Measurements from ENCODE around the gene AFAP1L1.

AFAP1L1 gene

GRCh38 chr5:149274939-149275338 is 3.3 kb downstream of the AFAP1L1 start:
- no peaks in the 10 kb centered on the region for H3K9me3 ChIP-seq
- H3K4me1 ChIP-seq = peaks cover 0 to 29% (median 13%) of the 10 kb centered on the region in 4 donors
- no peaks in the 10 kb centered on the region for H3K36me3 ChIP-seq
- no peaks in the 10 kb centered on the region for H3K27me3 ChIP-seq
- DNase-seq = no peak
- no peak for TF ChIP-seq CTCF (IDR thresholded peaks at IDR 0.05)
- intact Hi-C loops (cut with DNase I; ENCODE audit: low total_unique reads) = no loop called here
- no peak overlapping the region for H3K27ac ChIP-seq
- H3K4me3 ChIP-seq = no peak overlapping the region

DNA sequence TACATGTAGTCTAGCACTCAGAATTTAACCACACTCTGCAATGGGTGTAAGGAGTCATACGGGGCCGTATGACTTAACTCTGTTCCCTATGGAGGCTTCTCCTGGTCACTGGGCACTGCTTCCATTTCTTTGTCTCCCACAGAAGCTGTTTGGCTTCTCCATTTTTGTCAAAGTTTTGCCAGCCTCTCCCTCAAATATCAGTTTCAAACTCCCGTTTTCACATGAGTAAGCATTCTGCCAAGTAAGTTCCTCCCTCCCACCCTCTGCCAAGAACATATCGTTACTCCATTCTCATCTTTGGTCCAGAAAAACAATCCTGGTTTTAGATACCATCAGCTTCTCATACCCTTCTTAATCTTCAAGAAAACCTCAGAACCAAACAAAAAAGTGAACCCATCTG is 6.1 kb downstream of the AFAP1L1 start:
- H3K36me3 ChIP-seq = no peaks in the 10 kb centered on the region
- no peaks in the 10 kb centered on the region for H3K9me3 ChIP-seq
- peak overlapping the region in 1 of 2 donors; percentile 55 for H3K27ac ChIP-seq
- DNase-seq = peak in 1 of 2 donors; percentile 43
- intact Hi-C loops (cut with DNase I; ENCODE audit: low total_unique reads) = no loop called here
- TF ChIP-seq CTCF (IDR thresholded peaks at IDR 0.05) = no peak
- H3K4me3 ChIP-seq = no peak overlapping the region
- H3K4me1 ChIP-seq = peaks cover 0 to 19% (median 5%) of the 10 kb centered on the region in 4 donors
- H3K27me3 ChIP-seq = no peaks in the 10 kb centered on the region

DNA sequence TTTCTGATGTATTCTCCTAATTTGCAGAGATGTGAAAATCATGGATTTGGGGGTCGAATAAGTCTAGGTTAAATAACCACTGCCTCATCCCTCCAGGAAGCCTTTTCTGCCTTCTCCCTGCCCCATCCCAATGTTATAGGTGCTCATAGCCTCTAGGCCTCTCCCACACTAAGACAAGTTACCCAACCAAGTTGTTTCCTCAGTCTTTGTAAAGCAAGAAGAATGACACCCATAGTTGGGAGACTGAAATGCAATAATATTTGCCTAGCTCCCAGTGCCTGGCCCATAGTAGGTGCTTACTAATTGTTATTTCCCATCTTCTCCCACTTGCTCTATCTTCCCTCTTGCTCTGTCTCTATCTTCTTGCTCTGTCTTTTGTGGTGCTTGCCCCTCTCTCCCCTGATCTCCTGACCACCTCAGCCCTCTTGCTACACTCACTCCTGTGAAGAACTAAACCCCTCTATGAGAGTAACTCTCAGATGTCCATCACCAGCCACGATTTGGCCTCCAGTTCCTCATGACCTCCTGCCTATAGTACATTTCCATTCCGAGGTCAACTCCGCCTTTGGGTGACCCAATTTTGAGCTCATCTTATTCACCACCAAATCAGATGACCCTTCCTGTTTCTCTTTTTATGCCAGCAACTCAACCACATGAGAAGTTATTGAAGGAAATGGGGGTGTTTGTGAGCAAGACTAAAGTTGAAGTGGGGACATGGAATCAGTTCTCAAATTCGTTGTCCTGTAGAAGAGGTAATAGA is 7.0 kb downstream of the AFAP1L1 start:
- no peak overlapping the region for H3K4me3 ChIP-seq
- no peak for TF ChIP-seq CTCF (IDR thresholded peaks at IDR 0.05)
- intact Hi-C loops (cut with DNase I; ENCODE audit: low total_unique reads) = no loop called here
- H3K27me3 ChIP-seq = no peaks in the 10 kb centered on the region
- H3K27ac ChIP-seq = peak overlapping the region; percentile 21 to 55
- no peaks in the 10 kb centered on the region for H3K36me3 ChIP-seq
- H3K4me1 ChIP-seq = peaks cover 0 to 13% (median 4%) of the 10 kb centered on the region in 4 donors
- no peaks in the 10 kb centered on the region for H3K9me3 ChIP-seq
- no peak for DNase-seq

DNA sequence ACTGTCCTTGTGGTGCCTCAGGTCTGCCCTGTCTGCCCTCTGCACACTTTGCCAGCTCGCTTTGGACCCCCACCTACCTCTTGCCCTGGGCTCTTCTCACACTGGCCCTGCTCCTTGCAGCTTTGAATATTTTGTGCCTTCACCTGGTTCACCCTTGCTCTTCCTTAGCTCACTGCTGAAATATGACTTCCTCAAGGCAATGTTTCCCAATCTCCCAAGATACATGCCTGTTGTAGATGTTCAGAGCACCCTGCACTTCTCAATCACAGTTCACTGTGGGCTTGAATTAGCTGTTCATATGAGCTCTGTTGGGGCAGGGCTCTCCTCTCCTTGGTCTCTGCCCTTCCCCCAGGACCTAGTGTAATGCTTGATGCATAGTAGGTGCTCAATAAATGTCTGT is 8.0 kb downstream of the AFAP1L1 start:
- intact Hi-C loops (cut with DNase I; ENCODE audit: low total_unique reads) = no loop called here
- Histone ChIP-seq H3K27me3 (no peaks in the 10 kb centered on the region), H3K4me1 (peaks cover 0 to 13% (median 4%) of the 10 kb centered on the region in 4 donors), H3K36me3 (no peaks in the 10 kb centered on the region), H3K27ac (no peak overlapping the region), H3K4me3 (no peak overlapping the region), H3K9me3 (no peaks in the 10 kb centered on the region)
- TF ChIP-seq CTCF (IDR thresholded peaks at IDR 0.05) = no peak
- no peak for DNase-seq

- TF ChIP-seq CTCF (IDR thresholded peaks at IDR 0.05) = no peak
Measured at GRCh38 chr5:149280124-149280523, 8.5 kb downstream of the AFAP1L1 start.

More at GRCh38 chr5:149280124-149280523, 8.5 kb downstream of the AFAP1L1 start:
- no peak for DNase-seq
- Histone ChIP-seq H3K36me3 (no peaks in the 10 kb centered on the region), H3K27me3 (no peaks in the 10 kb centered on the region), H3K9me3 (no peaks in the 10 kb centered on the region), H3K4me1 (peaks cover 0 to 13% (median 4%) of the 10 kb centered on the region in 4 donors), H3K27ac (no peak overlapping the region), H3K4me3 (no peak overlapping the region)
- intact Hi-C loops (cut with DNase I; ENCODE audit: low total_unique reads) = no loop called here

Measured in tibial artery (tissue), 4 donors.